ENCODE data around the gene GCSH.

GCSH gene

GRCh38 chr16:81042821-81043220 is 53.4 kb downstream of the GCSH start:
- no peak overlapping the region for H4K91ac ChIP-seq (ENCODE audit: low read length)
- no peak overlapping the region for H2AK5ac ChIP-seq (ENCODE audit: low read length, severe bottlenecking)
- no peaks in the 10 kb centered on the region for H3K27me3 ChIP-seq (ENCODE audit: control insufficient read depth in 1 of 2, insufficient read depth in 1 of 2, low read length in 2 of 2)
- peaks cover 2% of the 10 kb centered on the region for H3K9me3 ChIP-seq (ENCODE audit: control insufficient read depth, low read length)
- H3K4me1 ChIP-seq (ENCODE audit: control insufficient read depth, insufficient read depth, low read depth, low read length), result peaks cover 2% of the 10 kb centered on the region
- H4K8ac ChIP-seq (ENCODE audit: low read length), result no peak overlapping the region
- H2BK5ac ChIP-seq (ENCODE audit: low read depth, low read length, poor library complexity, severe bottlenecking), result no peak overlapping the region
- no peak overlapping the region for H3K18ac ChIP-seq (ENCODE audit: low read depth in 1 of 2, low read length in 2 of 2)
- 93% methylated on average over 1 of the region's 2 CpGs for WGBS
- no peak overlapping the region for H2AFZ ChIP-seq (ENCODE audit: low read depth, low read length)
- no peak overlapping the region for H3K4me2 ChIP-seq (ENCODE audit: low read length, poor library complexity, severe bottlenecking)
- no peak overlapping the region for H2BK12ac ChIP-seq (ENCODE audit: low read length in 2 of 2)
- H3K23ac ChIP-seq (ENCODE audit: low read length in 2 of 2), result no peak overlapping the region
- peaks cover 32 to 67% of the 10 kb centered on the region in 2 experiments for H3K36me3 ChIP-seq (ENCODE audit: control insufficient read depth in 1 of 2, insufficient read depth in 2 of 2, low read depth in 1 of 2, low read length in 2 of 2)
- peaks cover 26% of the 10 kb centered on the region for H3K79me1 ChIP-seq (replicated peaks; ENCODE audit: low read length, poor library complexity, severe bottlenecking)
- H3K14ac ChIP-seq (ENCODE audit: low read length in 2 of 2), result no peak overlapping the region
- H3K4ac ChIP-seq (ENCODE audit: low read depth in 1 of 2, low read length in 2 of 2), result no peak overlapping the region
- DNase-seq, result no peak
- H2BK120ac ChIP-seq (ENCODE audit: low read depth, low read length), result no peak overlapping the region
- no peak overlapping the region for H3K27ac ChIP-seq (ENCODE audit: low read length, poor library complexity, severe bottlenecking)
- H3K9ac ChIP-seq (ENCODE audit: low read length), result no peak overlapping the region
- no peak overlapping the region for H2BK15ac ChIP-seq (ENCODE audit: low read depth, poor library complexity, severe bottlenecking)
- H3K4me3 ChIP-seq (ENCODE audit: insufficient read depth in 1 of 2, low read depth in 1 of 2, low read length in 2 of 2), result no peak overlapping the region

GRCh38 chr16:81041696-81042095 is 54.5 kb downstream of the GCSH start:
- 98% methylated on average over 3 of the region's 4 CpGs for WGBS
- Histone ChIP-seq H2BK120ac (ENCODE audit: low read depth, low read length) (no peak overlapping the region), H3K27me3 (ENCODE audit: control insufficient read depth in 1 of 2, insufficient read depth in 1 of 2, low read length in 2 of 2) (no peaks in the 10 kb centered on the region), H3K4ac (ENCODE audit: low read depth in 1 of 2, low read length in 2 of 2) (no peak overlapping the region), H4K91ac (ENCODE audit: low read length) (no peak overlapping the region), H2AK5ac (ENCODE audit: low read length, severe bottlenecking) (no peak overlapping the region), H3K14ac (ENCODE audit: low read length in 2 of 2) (no peak overlapping the region), H3K9me3 (ENCODE audit: control insufficient read depth, low read length) (no peaks in the 10 kb centered on the region), H4K8ac (ENCODE audit: low read length) (no peak overlapping the region), H2BK15ac (ENCODE audit: low read depth, poor library complexity, severe bottlenecking) (no peak overlapping the region), H2BK5ac (ENCODE audit: low read depth, low read length, poor library complexity, severe bottlenecking) (no peak overlapping the region), H2BK12ac (ENCODE audit: low read length in 2 of 2) (no peak overlapping the region), H3K4me1 (ENCODE audit: control insufficient read depth, insufficient read depth, low read depth, low read length) (peaks cover 3% of the 10 kb centered on the region), H3K18ac (ENCODE audit: low read depth in 1 of 2, low read length in 2 of 2) (no peak overlapping the region), H3K23ac (ENCODE audit: low read length in 2 of 2) (no peak overlapping the region), H3K27ac (ENCODE audit: low read length, poor library complexity, severe bottlenecking) (no peak overlapping the region), H3K79me1 (replicated peaks; ENCODE audit: low read length, poor library complexity, severe bottlenecking) (peaks cover 26% of the 10 kb centered on the region), H3K4me3 (ENCODE audit: insufficient read depth in 1 of 2, low read depth in 1 of 2, low read length in 2 of 2) (no peak overlapping the region), H3K36me3 (ENCODE audit: control insufficient read depth in 1 of 2, insufficient read depth in 2 of 2, low read depth in 1 of 2, low read length in 2 of 2) (peaks cover 32 to 67% of the 10 kb centered on the region in 2 experiments), H3K9ac (ENCODE audit: low read length) (no peak overlapping the region), H3K4me2 (ENCODE audit: low read length, poor library complexity, severe bottlenecking) (no peak overlapping the region), H2AFZ (ENCODE audit: low read depth, low read length) (no peak overlapping the region)
- DNase-seq, result no peak

- no peak overlapping the region for H3K18ac ChIP-seq (ENCODE audit: low read depth in 1 of 2, low read length in 2 of 2)
- no peak overlapping the region for H2BK12ac ChIP-seq (ENCODE audit: low read length in 2 of 2)
- H3K14ac ChIP-seq (ENCODE audit: low read length in 2 of 2), result no peak overlapping the region
- H3K79me1 ChIP-seq (replicated peaks; ENCODE audit: low read length, poor library complexity, severe bottlenecking), result peaks cover 28% of the 10 kb centered on the region
- H3K27ac ChIP-seq (ENCODE audit: low read length, poor library complexity, severe bottlenecking), result no peak overlapping the region
- 90% methylated on average over 5 of the region's 5 CpGs for WGBS
- no peaks in the 10 kb centered on the region for H3K27me3 ChIP-seq (ENCODE audit: control insufficient read depth in 1 of 2, insufficient read depth in 1 of 2, low read length in 2 of 2)
- no peak overlapping the region for H2BK120ac ChIP-seq (ENCODE audit: low read depth, low read length)
- no peak overlapping the region for H3K23ac ChIP-seq (ENCODE audit: low read length in 2 of 2)
- no peaks in the 10 kb centered on the region for H3K9me3 ChIP-seq (ENCODE audit: control insufficient read depth, low read length)
- no peak overlapping the region for H4K91ac ChIP-seq (ENCODE audit: low read length)
- H3K4ac ChIP-seq (ENCODE audit: low read depth in 1 of 2, low read length in 2 of 2), result no peak overlapping the region
- H2BK5ac ChIP-seq (ENCODE audit: low read depth, low read length, poor library complexity, severe bottlenecking), result no peak overlapping the region
- no peak overlapping the region for H3K4me3 ChIP-seq (ENCODE audit: insufficient read depth in 1 of 2, low read depth in 1 of 2, low read length in 2 of 2)
- H2BK15ac ChIP-seq (ENCODE audit: low read depth, poor library complexity, severe bottlenecking), result no peak overlapping the region
- no peak for DNase-seq
- H3K4me1 ChIP-seq (ENCODE audit: control insufficient read depth, insufficient read depth, low read depth, low read length), result peaks cover 3% of the 10 kb centered on the region
- peaks cover 30 to 61% of the 10 kb centered on the region in 2 experiments for H3K36me3 ChIP-seq (ENCODE audit: control insufficient read depth in 1 of 2, insufficient read depth in 2 of 2, low read depth in 1 of 2, low read length in 2 of 2)
- H2AFZ ChIP-seq (ENCODE audit: low read depth, low read length), result no peak overlapping the region
- H4K8ac ChIP-seq (ENCODE audit: low read length), result no peak overlapping the region
- no peak overlapping the region for H2AK5ac ChIP-seq (ENCODE audit: low read length, severe bottlenecking)
- no peak overlapping the region for H3K9ac ChIP-seq (ENCODE audit: low read length)
- H3K4me2 ChIP-seq (ENCODE audit: low read length, poor library complexity, severe bottlenecking), result no peak overlapping the region
Observed at GRCh38 chr16:81040842-81041241, 55.4 kb downstream of the GCSH start.

- Histone ChIP-seq H3K4ac (ENCODE audit: low read depth in 1 of 2, low read length in 2 of 2) (no peak overlapping the region), H2BK5ac (ENCODE audit: low read depth, low read length, poor library complexity, severe bottlenecking) (no peak overlapping the region), H3K23ac (ENCODE audit: low read length in 2 of 2) (no peak overlapping the region), H3K9ac (ENCODE audit: low read length) (no peak overlapping the region), H3K27ac (ENCODE audit: low read length, poor library complexity, severe bottlenecking) (no peak overlapping the region), H2BK15ac (ENCODE audit: low read depth, poor library complexity, severe bottlenecking) (no peak overlapping the region), H3K4me2 (ENCODE audit: low read length, poor library complexity, severe bottlenecking) (no peak overlapping the region), H3K14ac (ENCODE audit: low read length in 2 of 2) (no peak overlapping the region), H2BK12ac (ENCODE audit: low read length in 2 of 2) (no peak overlapping the region), H3K9me3 (ENCODE audit: control insufficient read depth, low read length) (no peaks in the 10 kb centered on the region), H3K79me1 (replicated peaks; ENCODE audit: low read length, poor library complexity, severe bottlenecking) (peaks cover 26% of the 10 kb centered on the region), H3K4me1 (ENCODE audit: control insufficient read depth, insufficient read depth, low read depth, low read length) (peaks cover 3% of the 10 kb centered on the region), H3K27me3 (ENCODE audit: control insufficient read depth in 1 of 2, insufficient read depth in 1 of 2, low read length in 2 of 2) (no peaks in the 10 kb centered on the region), H2AFZ (ENCODE audit: low read depth, low read length) (no peak overlapping the region), H3K36me3 (ENCODE audit: control insufficient read depth in 1 of 2, insufficient read depth in 2 of 2, low read depth in 1 of 2, low read length in 2 of 2) (peaks cover 24 to 54% of the 10 kb centered on the region in 2 experiments), H4K91ac (ENCODE audit: low read length) (no peak overlapping the region), H2BK120ac (ENCODE audit: low read depth, low read length) (no peak overlapping the region), H3K4me3 (ENCODE audit: insufficient read depth in 1 of 2, low read depth in 1 of 2, low read length in 2 of 2) (no peak overlapping the region), H4K8ac (ENCODE audit: low read length) (no peak overlapping the region), H2AK5ac (ENCODE audit: low read length, severe bottlenecking) (no peak overlapping the region), H3K18ac (ENCODE audit: low read depth in 1 of 2, low read length in 2 of 2) (no peak overlapping the region)
- WGBS, result no CpG with 5 or more reads among the region's 2 CpGs
- DNase-seq, result no peak
Observed at GRCh38 chr16:81040131-81040530, 56.1 kb downstream of the GCSH start.
